ENCODE measurements around the gene C8B.

GRCh38 chr1:56921479-56921878 lies 44.3 kb downstream of the C8B start:
- TF ChIP-seq TAF1 (IDR thresholded peaks at IDR 0.05; ENCODE audit: borderline replicate concordance, insufficient read depth, low read length) (no peak), REST (IDR thresholded peaks at IDR 0.05; ENCODE audit: insufficient read depth in 1 of 2, low read depth in 2 of 2, low read length in 2 of 2) (no peak), SIN3A (IDR thresholded peaks at IDR 0.05; ENCODE audit: borderline replicate concordance, insufficient read depth, low read length) (no peak), POLR2AphosphoS5 (IDR thresholded peaks at IDR 0.05; ENCODE audit: low read depth, low read length) (no peak)
